Putamen (tissue), 1 donor: ENCODE results near the gene ORC6.

ENCODE experiments used
- DNase-seq: peaks from one replicate; pipeline ENCODE4 v3.0.0-alpha.2; 2016; ENCODE audit warnings: low spot score

Gene ORC6

DNA sequence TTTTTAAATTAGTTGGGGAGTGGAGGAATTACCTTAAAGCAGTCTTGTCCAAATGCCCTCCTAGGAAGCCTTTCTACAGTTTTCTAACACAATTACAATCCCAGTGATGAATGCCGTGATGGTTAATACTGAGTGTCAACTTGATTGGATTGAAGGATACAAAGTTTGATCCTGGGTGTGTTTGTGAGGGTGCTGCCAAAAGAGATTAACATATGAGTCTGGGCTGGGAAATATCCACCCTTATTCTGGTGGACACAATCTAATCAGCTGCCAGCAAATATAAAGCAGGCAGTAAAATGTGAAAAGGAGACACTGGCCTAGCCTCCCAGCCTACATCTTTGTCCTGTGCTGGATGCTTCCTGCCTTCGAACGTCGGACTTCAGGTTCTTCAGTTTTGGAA is 12.2 kb downstream of the ORC6 start:
- no peak for DNase-seq

DNA sequence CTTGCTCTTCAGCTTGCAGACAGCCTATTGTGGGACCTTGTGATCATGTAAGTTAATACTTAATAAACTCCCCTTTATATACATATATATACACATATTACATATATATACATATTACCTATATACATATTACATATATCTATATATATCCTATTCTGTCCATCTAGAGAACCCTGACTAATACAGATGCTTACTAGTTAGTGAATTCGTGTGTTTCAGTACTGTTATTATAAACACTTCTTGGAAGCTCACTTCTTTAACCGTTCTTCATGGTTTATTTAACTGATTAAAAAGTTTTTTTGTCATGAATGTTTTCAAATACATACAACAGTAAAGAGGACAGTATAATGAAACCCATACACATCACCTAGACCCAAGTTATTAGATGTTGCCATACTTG is 12.6 kb downstream of the ORC6 start:
- DNase-seq = no peak

DNA sequence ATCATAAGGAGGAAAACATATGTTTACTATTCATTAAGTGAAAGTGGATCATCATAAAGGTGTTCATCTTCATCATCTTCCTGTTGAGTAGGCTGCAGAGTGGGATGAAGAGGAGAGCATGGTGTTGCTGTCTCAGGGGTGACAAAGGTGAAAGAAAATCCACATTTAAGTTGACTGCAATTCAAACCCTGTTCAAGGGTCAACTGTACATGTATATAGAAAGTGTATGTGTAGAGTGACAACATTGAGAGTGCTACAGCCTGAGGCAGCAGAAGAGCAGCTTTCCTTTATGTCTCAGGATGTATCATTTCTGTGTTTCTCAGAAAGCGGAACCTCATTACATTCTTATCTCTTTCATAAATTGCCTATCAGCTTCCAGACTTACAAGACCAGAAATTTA is 17.2 kb downstream of the ORC6 start:
- no peak for DNase-seq

DNA sequence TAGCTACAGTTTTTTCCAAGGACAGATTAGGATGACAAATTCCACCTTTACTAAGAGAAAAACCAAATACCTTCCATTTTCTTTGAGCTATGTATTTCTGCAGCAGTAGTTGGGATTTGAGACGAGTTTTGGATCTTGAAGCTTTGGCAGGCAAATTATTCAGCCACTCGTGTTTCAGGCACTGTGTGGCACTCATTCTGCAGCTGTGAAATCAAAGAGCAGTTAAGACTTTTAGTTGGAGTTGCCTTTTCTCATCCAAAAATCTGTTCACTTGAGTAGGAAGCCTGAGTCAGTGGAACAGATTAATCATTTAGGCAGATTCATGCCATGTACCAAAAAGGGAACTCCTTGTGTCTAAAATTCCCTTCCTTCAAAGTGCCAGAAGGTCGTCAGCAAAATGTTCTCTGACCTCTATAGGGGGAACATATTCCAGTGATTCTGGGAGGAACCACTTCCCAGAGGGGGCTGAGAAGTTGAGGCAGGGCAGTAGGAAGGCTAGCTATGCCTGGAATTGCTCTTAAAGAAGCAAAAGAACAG is 20.1 kb downstream of the ORC6 start:
- peak; percentile 24 for DNase-seq

DNA sequence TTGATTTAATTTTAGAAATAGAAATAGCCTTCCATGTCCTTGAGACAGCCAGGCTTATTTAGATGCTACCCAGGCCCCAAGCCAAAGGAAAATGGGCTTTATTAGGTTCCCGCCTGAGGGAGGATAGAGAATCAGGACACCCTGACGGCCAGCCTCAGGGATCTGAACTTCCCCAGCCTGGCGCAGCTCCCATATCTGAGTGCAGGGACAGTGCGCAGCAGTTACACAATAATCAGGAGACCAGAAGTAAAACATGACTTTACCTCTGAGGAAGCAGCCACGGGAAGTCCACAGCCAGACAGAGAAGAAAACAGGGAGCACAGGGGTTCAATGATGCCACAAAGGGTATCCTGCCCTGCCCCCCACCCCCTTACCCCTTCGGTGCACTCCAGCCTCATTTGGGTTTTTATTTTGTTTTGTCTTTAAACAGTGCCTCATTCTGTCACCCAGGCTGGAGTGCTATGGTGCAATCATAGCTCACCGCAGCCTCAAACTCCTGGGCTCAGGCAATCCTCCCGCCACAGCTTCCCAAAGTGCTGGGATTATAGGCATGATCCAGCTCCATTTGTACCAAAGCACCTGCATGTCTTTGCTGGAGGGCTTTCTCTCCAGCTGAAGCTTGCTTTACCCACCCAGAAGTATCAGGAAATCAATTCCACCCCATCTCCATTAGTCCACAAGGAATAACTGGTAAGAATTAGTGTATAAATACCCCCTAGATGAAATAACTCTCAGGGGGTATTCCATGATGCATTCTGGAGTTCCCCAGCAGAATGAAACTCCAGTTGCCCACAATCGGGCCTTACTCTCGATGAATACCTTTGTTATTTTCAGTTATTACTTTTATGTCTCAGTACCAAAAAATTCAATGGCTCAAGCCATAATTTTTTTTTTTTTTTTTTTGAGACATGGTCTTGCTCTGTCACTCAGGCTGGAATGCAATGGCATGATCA is 21.9 kb downstream of the ORC6 start:
- no peak for DNase-seq

DNA sequence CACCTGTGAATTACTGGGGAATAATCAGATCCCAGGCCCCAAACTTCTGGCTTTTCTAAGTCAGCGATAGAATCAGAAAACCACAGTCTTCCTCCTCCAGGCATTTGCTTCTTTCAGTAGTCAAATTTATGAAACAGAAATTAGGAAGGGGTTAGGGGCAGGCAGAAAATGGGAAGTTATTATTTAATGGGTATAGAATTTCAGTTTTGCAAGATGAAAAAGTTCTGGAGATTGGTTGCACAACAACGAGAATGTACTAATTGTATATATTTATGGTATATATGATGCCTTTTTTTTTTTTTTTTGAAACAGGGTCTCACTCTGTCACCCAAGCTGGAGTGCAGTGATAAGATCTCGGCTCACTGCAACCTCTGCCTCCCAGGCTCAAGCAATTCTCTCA is 23.5 kb downstream of the ORC6 start:
- DNase-seq = no peak

DNA sequence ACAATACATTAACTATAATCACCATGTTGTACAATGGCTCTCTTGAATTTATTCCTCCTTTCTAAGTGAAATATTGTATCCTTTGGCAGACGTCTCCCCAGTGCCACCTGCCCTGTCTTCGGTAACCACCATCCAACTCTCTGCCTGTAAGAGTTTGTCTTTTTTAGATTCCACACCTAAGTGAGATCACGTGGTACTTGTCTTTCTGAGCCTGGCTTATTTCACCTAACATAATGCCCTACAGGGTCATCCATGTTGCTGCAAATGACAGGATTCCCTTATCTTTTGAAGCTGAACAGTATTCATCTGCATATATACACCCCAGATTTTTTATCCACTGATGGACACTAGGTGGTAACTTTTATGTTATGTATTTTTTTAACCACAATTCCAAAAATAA is 24.2 kb downstream of the ORC6 start:
- no peak for DNase-seq

DNA sequence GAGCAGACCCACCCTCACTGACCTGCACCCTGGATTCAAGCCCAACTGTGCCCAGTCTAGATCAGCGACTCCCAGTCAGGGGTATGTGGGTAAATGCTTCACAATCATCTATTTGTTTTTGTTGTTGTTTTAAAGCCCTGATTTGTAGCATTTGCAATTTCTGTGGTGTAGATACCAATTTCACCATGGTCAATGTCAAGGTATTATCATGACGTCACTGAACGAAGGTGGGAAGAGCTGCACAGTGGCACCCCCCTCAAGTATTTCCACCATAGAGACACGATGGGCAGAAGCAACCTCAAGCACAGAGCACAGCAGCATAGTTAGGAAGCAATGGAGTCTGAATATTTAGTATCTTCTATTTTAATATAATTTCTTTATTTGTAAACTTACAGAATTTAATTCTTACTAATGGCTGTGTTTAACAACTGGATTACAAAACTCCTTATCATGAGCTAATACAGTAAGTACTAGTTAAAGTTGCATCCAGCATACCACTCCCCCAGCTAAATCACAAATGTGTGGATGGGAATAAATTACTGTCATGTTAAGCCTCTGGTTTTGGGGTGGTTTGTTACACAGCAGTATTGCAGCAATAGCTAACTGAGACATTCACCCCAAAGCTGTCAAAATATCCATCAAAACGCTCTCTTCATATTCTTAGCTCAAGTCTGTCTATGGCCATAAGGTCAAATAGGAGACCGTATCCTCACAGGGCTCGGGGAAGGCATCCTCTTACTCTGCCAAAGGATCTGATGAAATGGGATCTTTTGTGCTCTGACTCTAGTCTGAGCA is 25.5 kb downstream of the ORC6 start:
- DNase-seq = no peak

DNA sequence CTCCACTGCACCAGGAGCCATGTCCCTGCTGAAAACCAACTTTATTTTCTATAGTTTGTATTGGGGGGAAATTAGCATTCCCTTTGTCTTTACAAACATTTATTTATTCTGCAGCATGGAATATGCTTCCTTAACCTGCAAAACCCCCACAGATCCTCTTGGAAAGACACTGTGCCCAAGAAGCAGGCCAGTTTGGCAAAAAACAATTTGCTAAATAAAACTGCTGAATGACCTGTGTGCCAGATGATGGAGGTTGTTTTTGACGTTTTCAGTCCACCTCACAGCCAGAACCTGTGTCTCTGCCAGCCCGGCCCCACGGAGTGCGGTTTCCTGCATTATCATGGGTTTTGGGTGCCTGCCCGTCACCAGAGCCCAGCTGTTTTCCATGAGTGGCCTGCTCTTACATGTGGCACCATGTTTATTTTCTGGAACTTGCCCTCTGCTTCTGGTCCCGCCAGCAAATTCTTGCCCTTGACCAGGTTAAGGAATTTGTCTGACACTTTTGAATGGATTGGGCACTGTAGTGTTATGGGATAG is 26.4 kb downstream of the ORC6 start:
- DNase-seq = no peak

DNA sequence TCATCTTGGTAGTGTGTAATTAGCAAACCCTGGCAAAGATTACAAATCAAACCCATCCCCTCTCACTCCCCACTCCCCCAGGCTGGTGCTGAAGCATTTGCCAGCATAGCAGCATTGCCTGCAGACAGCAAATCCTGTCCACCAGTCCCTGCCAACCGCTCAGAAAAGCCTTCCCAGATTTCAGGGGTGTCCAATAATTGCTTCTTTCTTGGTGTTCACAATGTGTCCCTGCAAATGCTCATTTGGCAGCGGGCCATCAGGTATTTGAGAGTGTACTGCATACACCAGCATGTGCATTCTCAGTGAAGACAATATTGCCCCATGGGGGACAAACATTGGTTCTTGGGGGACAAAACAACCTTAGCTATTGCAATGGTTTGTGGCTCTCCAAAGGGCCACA is 28.2 kb downstream of the ORC6 start:
- no peak for DNase-seq

DNA sequence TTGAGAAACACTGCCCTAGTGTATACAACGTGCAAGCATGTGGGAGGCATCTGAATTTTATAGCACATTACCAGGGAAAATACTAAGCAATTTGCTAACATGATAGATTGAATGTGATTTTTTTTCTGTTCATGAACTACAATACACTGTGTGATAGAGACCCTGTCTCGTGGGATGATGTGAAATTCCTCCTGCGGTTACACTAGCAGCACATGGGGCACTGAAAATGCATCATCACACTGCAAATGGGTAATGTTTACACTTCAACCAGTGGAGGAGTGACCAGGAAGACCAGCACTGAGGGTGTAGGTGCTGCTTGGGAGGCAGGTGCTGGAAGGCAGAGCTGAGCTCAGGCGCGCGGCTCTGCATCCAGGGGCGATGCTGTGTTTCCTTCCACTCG is 28.8 kb downstream of the ORC6 start:
- DNase-seq = no peak

DNA sequence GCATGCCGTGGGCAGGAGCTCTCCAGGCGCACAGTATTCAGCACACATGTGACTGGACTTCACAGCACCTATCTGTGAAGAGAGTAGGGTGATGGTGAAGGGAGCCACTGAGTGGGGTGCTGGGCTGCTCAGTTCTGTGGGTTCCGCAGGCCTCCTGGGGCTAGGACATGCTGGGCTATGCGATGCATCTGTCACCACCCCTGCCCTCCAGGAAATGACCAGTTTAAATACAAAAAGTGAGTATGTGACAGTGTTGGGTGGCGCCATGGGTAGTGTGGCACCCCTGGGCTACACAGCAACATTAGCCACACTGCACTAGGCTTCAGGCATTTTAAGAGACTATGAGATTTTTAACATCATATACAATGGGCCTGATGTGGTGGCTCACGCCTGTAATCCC is 30.1 kb downstream of the ORC6 start:
- DNase-seq = no peak

DNA sequence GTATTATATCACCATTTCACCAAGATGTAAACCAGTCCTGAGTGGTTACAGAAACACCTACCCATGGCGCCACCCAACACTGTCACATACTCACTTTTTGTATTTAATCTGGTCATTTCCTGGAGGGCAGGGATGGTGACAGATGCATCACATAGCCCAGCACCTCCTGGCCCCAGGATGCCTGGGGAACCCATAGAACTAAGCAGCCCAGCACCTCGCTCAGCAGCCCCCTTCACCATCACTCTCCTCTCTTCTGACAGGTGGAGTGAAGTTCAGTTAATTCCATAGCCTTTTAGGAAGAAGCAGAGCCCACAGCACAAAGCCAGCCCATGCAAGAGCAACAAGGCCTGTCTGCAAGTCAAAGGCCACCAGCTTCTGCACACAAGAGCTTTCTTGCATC is 31.2 kb downstream of the ORC6 start:
- no peak for DNase-seq

DNA sequence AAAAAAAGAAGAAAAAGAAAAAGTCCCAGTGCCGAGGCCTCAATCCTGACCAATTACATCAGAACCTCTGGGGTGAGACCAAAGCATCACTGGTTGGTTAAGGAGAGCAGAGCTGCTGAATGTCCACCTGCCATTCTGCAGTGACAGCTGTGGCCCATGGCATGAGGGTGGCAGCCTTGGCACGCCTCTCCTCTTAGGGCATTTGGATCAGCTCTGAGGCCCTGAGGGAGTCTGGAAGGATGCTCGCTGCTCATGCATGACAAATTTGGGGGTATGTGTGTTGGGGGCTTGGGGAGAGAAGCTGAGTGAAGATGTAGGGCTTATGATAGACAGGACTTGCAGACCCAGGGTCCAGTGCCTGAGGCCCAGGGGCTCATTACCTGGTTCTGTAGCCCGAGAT is 32.4 kb downstream of the ORC6 start:
- DNase-seq = no peak

DNA sequence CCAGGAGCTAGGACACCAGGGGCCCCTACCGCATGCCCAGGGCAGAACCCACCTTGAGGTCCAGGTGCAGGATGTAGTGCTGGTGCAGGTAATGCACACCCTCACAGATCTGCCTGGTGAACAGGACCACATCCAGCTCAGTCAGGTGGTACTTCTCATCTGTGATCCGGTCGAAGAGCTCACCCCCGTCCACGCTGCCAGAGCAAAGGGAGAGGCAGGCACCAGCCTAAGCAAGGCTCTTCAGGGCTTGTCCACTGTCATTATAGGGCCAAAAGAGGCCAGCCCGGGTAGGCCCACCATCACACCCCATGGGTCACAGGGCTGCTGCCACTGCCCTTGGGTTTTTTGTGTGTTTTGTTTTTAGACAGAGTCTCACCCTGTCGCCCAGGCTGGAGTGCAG is 37.7 kb downstream of the ORC6 start:
- DNase-seq = no peak

DNA sequence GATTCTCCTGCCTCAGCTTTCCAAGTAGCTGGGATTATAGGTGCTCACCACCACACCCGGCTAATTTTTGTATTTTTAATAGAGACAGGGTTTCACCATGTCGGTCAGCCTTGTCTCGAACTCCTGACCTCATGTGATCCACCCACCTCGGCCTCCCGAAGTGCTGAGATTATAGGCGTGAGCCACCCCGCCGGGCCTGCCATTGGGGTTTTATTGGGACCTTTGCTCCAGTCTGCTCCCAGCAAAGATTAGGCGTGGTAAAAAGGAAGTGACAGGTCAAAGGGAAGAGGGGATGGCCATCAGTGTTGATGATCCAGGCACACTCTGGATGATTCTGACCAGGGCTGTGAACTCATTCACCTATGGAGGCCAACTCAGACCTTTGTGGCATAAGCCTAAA is 38.2 kb downstream of the ORC6 start:
- no peak for DNase-seq

DNA sequence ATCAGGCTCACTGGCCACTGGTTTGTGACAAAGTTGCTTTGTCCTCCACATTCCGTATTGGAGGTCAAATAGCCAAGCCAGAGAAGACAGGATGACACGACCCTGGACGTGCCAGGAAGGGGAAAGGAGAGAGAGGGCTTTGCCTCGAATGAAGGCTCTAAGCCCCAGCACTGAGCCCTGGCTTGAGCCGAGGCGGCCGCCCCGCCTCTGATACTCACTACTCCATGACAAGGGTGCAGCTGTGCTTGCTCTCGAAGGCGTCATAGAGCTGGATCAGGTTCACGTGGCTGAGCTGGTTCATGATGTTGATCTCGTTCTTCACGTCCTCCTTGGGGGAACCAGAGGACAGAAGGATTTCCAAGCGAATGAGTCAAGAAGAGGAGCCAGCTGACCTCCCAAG is 39.3 kb downstream of the ORC6 start:
- DNase-seq = no peak

DNA sequence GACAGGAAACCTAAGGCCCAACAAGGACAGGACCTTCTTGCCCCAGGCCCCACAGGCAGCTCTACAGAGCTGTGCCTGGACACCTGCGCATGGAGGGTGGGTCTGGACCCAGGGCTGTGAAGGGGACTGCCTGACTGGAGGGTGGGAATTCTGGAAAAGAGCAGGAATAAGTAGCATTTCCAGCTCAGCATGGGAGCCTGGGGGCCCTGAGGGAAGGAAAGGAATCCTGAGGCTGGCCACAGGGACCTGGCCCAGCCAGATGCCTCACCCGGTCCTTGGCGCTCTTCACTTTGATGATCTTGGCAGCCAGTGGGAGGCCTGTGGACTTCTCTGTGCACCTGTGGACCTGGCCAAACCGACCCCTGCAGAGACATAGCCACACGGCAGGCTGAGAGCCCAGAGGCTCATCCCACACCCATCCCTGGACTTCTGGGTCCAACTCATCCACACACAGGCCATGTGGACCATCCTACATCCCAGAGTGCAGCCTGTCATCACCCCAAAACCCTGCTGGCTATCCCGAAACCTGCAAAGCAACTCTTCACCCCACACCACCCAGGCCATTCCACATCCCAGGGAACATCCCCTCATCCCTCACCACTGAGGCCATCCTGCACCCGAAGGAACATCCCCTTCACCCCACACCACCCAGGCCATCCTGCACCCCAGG is 40.0 kb downstream of the ORC6 start:
- DNase-seq = no peak

DNA sequence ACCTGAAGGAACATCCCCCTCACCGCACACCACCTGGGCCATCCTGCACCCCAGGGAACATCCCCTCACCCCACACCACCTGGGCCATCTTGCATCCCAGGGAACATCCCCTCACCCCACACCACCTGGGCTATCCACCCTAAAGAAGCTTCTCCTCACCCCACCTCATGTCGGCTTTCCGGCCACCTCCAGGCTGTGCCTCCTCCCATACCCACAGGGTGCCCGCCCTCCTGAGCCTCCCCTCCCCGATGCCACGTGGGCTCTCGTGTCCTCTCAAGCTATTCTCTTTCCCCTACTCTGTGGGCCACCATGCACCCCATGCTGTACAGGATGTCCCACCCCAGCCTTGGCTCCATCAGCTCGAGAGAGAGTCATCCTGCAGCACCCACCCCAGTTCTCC is 40.7 kb downstream of the ORC6 start:
- no peak for DNase-seq

DNA sequence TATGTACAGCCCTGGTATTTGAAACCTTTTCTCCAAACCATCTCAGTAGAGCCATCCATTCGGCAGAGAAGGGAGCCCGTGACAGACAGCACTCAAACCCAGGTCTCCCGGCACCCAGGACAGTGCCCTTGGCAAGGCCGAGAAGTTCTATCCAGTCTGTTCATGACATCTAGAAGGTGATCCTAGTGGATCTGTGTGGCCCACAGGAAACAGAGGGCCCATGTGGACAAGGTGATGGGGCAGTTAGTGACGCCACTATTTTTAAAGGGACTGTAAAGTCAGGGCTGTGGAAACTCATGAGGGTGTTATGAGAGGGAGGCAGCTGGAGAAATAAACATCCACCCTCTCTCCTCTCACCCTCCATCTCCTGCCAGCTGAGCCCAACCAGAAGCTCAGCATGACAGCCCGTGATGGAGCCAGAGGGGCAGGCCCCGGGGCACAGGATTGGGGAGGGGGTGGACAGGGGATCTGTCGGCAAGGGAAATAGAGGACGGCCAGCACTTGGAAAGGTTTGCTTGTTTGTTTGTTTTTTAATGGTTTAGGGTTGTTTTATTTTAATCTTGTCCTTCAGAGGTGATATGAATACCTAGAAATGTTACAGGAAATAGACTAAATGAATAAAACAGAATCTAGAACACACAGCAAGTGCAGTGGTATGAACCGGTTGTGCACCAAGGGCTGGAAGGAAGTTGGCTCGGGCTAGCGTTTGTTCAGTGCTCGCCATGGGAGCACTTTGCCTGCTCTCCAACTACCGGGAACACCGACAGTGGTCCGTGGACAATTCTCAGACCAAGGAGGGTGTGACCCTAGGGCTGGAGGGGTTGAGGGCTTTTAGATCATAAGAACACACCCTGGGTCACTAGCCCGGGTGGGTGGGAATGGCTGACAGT is 41.6 kb downstream of the ORC6 start:
- no peak for DNase-seq
